Fibroblast of skin of abdomen (primary cell): ENCODE results near the gene OTOF.

Experiments
- DNase-seq: peaks from one replicate; pipeline ENCODE4 v3.0.0-alpha.2; 2013

OTOF gene

GRCh38 chr2:26464390-26465265 is 13.3 kb downstream of the OTOF start:
- DNase-seq = no peak

DNA sequence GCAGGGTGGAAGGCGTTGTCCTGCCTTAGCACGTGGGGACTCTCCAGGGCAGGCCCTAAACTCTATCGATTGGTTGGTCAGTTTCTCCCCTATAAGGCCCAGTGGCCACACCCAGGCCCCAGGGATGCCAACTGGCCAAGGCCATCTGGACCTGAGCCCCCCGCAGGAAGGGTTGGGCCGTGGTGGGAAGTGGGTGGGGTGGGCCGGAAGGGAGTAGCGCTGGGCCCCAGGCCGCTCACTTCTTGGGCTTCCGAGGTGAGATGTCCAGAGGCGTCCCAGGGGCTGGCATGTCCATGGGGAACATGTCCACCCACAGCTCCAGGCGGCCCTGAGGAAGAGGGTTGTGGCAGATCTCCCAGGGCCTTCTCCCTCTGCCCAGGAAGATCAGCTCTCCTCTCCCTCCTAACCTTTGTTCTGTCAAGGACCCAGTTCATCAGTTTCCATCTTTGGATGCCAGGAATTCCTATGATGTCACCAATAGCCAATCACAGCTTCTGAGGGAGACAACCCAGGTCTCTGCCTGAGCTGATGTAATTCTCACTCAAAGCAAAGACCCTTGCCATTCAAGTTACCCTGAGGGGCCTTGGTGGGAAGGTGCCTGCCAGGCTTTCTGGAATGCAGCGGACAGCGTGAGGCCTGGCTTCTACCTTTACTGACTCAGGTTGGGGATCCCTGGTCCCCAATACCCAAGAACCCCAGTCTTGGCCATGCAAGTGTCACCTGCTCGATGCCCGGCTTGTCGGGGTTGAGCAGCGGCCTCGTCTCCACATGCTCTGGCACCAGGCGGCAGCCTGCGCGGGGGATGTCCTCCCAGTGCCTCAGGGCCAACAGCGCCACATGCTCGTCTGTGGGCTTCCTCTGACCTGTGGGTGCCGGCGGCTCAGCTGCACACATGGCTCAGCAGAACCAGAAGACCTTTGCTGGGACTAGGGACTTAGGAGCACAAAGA is 14.4 kb downstream of the OTOF start:
- no peak for DNase-seq

GRCh38 chr2:26462511-26463243 is 15.2 kb downstream of the OTOF start:
- peak; percentile 67 for DNase-seq

GRCh38 chr2:26462100-26462499 is 15.8 kb downstream of the OTOF start:
- no peak for DNase-seq

- no peak for DNase-seq
Measured at GRCh38 chr2:26461601-26462023, 16.3 kb downstream of the OTOF start.

GRCh38 chr2:26460613-26461031 is 17.3 kb downstream of the OTOF start:
- DNase-seq = no peak

GRCh38 chr2:26459991-26460612 is 17.8 kb downstream of the OTOF start:
- no peak for DNase-seq

DNA sequence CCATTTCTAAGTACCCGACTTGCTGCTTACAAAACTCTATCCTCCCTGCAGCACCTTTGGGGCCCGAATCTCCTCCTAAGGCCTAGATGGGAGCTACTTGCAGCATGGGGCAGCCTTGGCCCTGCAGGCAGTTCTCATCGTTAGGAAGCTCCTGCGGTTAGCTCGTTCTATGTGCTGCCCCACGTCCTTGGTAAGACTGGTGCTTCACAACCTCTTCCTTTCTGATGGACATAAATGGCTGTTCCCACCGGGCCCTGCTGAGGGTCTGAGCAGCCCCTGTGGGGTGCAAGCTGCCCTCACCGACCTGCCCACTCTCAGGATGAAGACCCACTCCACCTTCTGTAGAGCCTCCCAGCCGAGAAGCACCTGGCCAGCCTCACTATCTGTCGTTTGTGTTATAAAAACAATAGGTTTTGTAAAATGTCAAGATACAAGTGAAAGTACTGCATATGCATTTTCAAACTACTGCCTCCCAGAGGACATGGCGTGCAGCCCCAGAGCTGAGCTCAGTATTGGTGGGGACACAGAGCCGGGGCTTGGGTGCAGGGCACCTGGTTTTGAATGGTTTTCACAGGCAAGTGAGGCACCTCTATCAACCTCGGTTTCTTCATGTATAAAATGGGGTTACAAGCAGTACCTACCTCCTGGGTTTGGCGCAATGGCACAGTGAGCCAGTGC is 19.4 kb downstream of the OTOF start:
- DNase-seq = no peak

DNA sequence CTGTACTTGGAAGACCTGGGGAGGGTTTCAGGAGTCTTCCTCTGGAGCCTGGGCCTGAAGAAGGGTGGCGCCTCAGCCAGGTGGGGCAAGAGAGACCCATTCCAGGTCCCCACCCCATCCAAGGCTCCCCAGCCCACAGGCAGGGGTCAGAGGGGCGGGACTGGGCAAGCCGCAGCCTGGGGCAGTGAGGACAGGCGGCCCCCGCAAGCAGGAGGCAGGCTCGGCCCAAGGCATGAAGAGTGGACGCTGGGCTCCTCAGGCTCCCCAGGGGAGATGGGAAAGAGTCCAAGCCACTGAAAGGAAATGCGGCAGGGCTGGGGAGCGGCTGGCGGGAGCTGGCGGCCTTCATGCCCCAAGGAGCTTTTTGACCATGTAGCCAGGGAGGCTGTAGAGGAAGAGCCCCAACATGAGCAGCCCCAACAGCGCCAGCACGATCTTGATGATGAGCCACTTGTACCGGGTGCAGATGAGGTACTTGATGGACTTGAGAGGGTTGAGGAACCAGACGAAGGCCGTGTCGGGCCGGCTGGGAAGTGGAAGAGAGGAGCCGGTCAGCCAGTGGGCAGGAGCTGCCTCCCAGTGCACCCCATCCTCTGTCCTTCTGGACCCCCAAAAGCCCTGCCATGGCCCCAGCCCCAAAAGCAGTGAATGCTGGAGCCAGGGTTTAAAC is 20.1 kb downstream of the OTOF start:
- no peak for DNase-seq

GRCh38 chr2:26457251-26457666 is 20.7 kb downstream of the OTOF start:
- DNase-seq = no peak

DNA sequence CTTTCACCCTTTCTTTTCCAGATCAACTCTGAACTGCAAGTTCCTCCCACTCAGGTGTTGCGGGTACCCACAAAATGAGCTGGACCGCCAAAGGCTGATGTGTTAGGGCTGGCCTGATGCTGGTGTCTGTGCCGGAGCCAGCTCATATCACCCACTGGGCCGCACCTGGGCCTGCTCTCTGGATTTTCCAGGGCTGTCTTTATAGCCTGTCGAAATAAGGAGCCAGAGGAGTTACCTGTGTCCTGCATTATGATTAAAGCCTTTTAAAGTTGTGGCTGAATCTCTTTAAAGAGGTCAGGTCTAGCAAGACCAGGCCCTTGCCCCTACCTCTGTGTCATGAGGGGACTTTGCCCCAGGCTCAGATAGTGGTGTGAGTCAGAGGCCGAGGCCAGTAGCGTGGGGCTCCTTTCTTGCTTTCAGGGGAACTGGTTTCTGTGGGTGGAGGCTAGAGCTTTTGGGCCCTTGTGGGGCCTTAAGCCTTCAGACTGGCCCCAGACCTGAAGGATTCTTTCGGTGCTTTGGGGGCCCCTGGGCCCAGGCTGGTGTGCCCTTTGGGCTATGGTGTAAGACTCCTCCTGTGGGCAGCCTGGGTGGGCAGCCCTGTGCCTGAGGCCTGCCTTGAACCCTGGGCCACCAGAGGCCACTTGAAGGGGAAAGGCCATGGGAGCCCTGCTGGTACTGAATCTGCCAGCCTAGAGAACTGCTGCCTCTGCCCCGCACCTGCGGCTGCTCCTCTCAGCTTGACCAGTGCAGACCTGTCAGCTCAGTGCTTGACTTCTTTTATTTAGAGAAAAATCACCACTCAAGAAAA is 21.3 kb downstream of the OTOF start:
- DNase-seq = no peak

- no peak for DNase-seq
Measured at GRCh38 chr2:26455670-26456439, 22.1 kb downstream of the OTOF start.

- no peak for DNase-seq
Measured at GRCh38 chr2:26455037-26455669, 22.8 kb downstream of the OTOF start.

GRCh38 chr2:26454561-26455001 is 23.3 kb downstream of the OTOF start:
- DNase-seq = no peak

DNA sequence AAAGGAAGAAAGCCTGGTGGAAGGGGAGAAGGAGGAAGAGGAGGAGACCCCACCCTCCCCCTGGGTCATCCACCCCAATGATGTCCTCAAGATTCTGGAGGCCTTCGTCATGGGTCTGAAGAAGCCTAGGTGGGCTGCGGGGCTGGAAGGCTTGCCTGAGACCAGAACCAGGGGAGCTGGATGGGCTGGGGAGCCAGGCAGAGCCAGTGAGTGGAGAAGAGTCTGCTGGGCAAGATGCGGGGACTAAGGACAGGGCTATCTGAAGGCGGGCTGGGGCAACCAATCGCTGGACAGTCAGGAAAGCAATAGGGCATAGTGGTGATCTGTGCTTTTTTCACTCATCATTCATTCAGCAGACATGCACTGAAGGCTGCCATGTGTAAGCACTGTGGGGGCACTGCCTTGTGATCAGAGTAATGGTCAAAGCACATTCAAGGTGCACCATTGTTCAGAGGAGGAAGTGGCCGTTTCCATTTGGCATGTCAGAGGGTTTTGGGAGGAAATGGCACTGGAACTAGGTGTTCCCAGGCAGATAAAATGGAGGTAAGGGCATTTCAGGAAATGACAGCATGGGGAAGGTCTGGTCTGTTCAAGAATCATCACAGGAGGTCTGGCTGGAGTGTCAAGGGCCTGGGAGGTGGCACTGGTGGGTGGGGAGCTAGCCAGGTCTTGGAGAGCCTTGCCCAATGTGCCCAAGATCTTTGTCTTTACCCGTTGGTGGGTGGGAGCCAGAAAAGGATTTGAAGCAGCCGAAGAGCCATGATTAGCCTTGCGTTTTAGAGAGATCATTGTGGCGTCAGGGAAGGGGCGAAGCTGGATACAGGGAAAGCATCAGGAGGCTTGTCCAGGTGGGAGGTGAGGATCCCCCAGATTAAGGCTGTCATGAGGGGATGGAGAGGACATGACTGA is 24.2 kb downstream of the OTOF start:
- no peak for DNase-seq

- DNase-seq = no peak
Measured at GRCh38 chr2:26451700-26452099, 26.2 kb downstream of the OTOF start.

DNA sequence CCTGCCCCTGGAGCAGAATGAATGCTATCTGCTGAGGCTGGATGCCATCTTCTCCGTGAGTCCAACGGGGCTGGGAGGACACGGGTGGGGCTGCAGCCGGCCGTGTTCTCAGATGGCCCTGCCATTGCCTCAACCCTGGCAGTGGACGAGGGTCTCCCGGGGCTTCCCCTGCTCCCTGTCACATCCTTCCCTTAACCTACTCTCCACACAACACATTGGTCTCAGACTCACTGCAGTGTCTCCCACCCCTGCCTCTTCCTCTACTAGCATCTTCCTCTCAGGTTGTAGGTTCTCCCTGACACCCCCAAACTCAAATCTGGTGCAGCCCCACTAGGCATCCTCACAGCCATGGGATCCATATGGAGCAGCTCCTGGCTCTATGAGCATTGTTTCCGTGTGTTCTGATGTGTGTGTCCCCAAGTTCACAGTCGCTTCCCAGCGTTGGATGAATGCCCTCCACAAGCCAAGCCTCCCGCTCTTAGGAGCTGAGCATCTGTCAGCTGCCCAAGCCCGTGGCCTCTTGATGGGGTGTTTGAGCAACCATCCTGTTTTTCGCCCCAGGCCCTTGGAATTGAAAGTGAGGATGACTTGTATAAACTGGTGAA is 27.8 kb downstream of the OTOF start:
- DNase-seq = no peak
